Measurements from ENCODE around the gene C12orf56. TPM values are rescaled to one million over a fixed set of nuclear protein-coding genes. Genes with fewer than 3 reads are reported as not detected.

Gene C12orf56
- polyA plus RNA-seq, 2 of the 4 experiments (the other 2 are of a cell fraction), result 0.05 to 0.22 TPM

GRCh38 chr12:64253356-64253755 is 137.2 kb downstream of the C12orf56 start:
- FAIRE-seq (no peak), DNase-seq (ENCODE audit: low read depth in 1 of 2, low spot score in 1 of 2) (no peak), ATAC-seq (no peak)
- WGBS (ENCODE audit: missing lambda C conversion rate), result 0% methylated on average over 1 of the region's 1 CpG
- CTCF ChIA-PET, result interaction anchor here (1.1 to 9.7 kb wide), 2 partner anchors 16 to 415 kb away, joined by 3 to 206 read pairs; partner anchors contain the start of gene SRGAP1
- Histone ChIP-seq H3K4me3 (no peak overlapping the region), H3K4me2 (no peak overlapping the region), H3K9me3 (no peaks in the 10 kb centered on the region), H3K27ac (no peak overlapping the region), H3K4me1 (no peaks in the 10 kb centered on the region)
- TF ChIP-seq HES2 (IDR thresholded peaks at IDR 0.05) (no peak), ESRRA (IDR thresholded peaks at IDR 0.05; ENCODE audit: borderline replicate concordance, low read length) (no peak), PHF8 (IDR thresholded peaks at IDR 0.05; ENCODE audit: borderline replicate concordance, low read depth) (no peak), ELK1 (IDR thresholded peaks at IDR 0.05; ENCODE audit: low read depth, low read length) (no peak), E2F6 (IDR thresholded peaks at IDR 0.05; ENCODE audit: borderline replicate concordance, low read depth) (no peak), CHD4 (IDR thresholded peaks at IDR 0.05; ENCODE audit: borderline replicate concordance) (no peak), HOXB13 (CRISPR knock-in tag; IDR thresholded peaks at IDR 0.05; ENCODE audit: low read depth) (no peak), NPAS2 (CRISPR knock-in tag; IDR thresholded peaks at IDR 0.05; ENCODE audit: borderline replicate concordance) (no peak), RFX5 (IDR thresholded peaks at IDR 0.05) (no peak), EP300 (IDR thresholded peaks at IDR 0.05) (no peak), CEBPB (IDR thresholded peaks at IDR 0.05) (no peak)
- POLR2A ChIA-PET, result no interaction called here

GRCh38 chr12:64252681-64253080 is 137.9 kb downstream of the C12orf56 start:
- ATAC-seq (no peak), FAIRE-seq (peak; percentile 7), DNase-seq (ENCODE audit: low read depth in 1 of 2, low spot score in 1 of 2) (no peak)
- H3K4me2 ChIP-seq, result no peak overlapping the region
- ChIA-PET POLR2A (no interaction called here), CTCF (interaction anchor here (1.1 to 9.7 kb wide), 3 partner anchors 15 to 426 kb away, joined by 3 to 206 read pairs (median 5); partner anchors contain the start of gene SRGAP1)
- no peak for TF ChIP-seq EHF (CRISPR knock-in tag; IDR thresholded peaks at IDR 0.05)
- TF ChIP-seq EHMT2 (IDR thresholded peaks at IDR 0.05; ENCODE audit: low read depth), result no peak
- 82% methylated on average over 3 of the region's 3 CpGs for WGBS (ENCODE audit: missing lambda C conversion rate)
- H3K4me1 ChIP-seq, result no peaks in the 10 kb centered on the region
- no peak overlapping the region for H3K4me3 ChIP-seq
- H3K27ac ChIP-seq, result no peak overlapping the region
- H3K9me3 ChIP-seq, result no peaks in the 10 kb centered on the region

GRCh38 chr12:64243809-64244208 is 146.7 kb downstream of the C12orf56 start:
- TF ChIP-seq CBX2 (IDR thresholded peaks at IDR 0.05; ENCODE audit: borderline replicate concordance, low read depth), result no peak
- no peak for TF ChIP-seq TFCP2L1 (CRISPR knock-in tag; IDR thresholded peaks at IDR 0.05)
- TF ChIP-seq NFE2L2 (conservative IDR thresholded peaks at IDR 0.05; ENCODE audit: low read length), result no peak
- TF ChIP-seq MYC (IDR thresholded peaks at IDR 0.05; ENCODE audit: borderline replicate concordance, low read length), result no peak
- no peak for TF ChIP-seq POLR2AphosphoS2 (conservative IDR thresholded peaks at IDR 0.05; ENCODE audit: low read length)
- no peak for TF ChIP-seq ELK1 (IDR thresholded peaks at IDR 0.05; ENCODE audit: low read depth, low read length)
- TF ChIP-seq TP53 (CRISPR knock-in tag; IDR thresholded peaks at IDR 0.05), result no peak
- TF ChIP-seq PHF8 (IDR thresholded peaks at IDR 0.05; ENCODE audit: borderline replicate concordance, low read depth), result no peak
- TF ChIP-seq GATA3 (IDR thresholded peaks at IDR 0.05; ENCODE audit: borderline replicate concordance), result no peak
- no peak for TF ChIP-seq JUN (IDR thresholded peaks at IDR 0.05)
- no peak for TF ChIP-seq E2F6 (IDR thresholded peaks at IDR 0.05; ENCODE audit: borderline replicate concordance, low read depth)
- no peak for TF ChIP-seq FOSB (CRISPR knock-in tag; IDR thresholded peaks at IDR 0.05)
- no peak for TF ChIP-seq KDM1A (IDR thresholded peaks at IDR 0.05; ENCODE audit: low read depth)
- no peak for TF ChIP-seq EHF (CRISPR knock-in tag; IDR thresholded peaks at IDR 0.05)
- TF ChIP-seq MAX (IDR thresholded peaks at IDR 0.05), result no peak
- no peaks in the 10 kb centered on the region for H3K9me3 ChIP-seq
- FAIRE-seq, result no peak
- H3K27ac ChIP-seq, result no peak overlapping the region
- ATAC-seq, result no peak
- H3K4me1 ChIP-seq, result no peaks in the 10 kb centered on the region
- ChIA-PET POLR2A (no interaction called here), CTCF (interaction anchor here (0.7 to 3.9 kb wide), 5 partner anchors 13 to 418 kb away, joined by 3 to 17 read pairs (median 3); partner anchors contain the start of gene SRGAP1)
- DNase-seq (ENCODE audit: low read depth in 1 of 2, low spot score in 1 of 2), result no peak
- H3K4me3 ChIP-seq, result no peak overlapping the region
- no peak overlapping the region for H3K4me2 ChIP-seq
- WGBS (ENCODE audit: missing lambda C conversion rate), result 89% methylated on average over 4 of the region's 4 CpGs

All from A549 (cell line).